GM12865 (cell line): ENCODE data around the gene SH3BP5L.

Source experiments
- DNase-seq: peaks from one replicate; pipeline ENCODE4 v3.0.0; 2010; ENCODE audit warnings: low read depth
- H3K4me3 ChIP-seq: 2 replicates; pipeline ENCODE4 v1.5.1; 2011; ENCODE audit warnings: mild to moderate bottlenecking, low read depth, low read length, control low read depth
- CTCF ChIP-seq: IDR thresholded peaks from 2 replicates; pipeline ENCODE4 v1.5.1; 2011; ENCODE audit warnings: low read length, control low read depth, low read depth, inconsistent platforms; ENCODE audit not compliant: insufficient read depth; ENCODE audit errors: missing control alignments

Gene SH3BP5L

GRCh38 chr1:248821641-248822040, 4.1 kb downstream of the SH3BP5L start:
- no peak overlapping the region for H3K4me3 ChIP-seq
- DNase-seq: no peak

GRCh38 chr1:248821101-248821500, 4.6 kb downstream of the SH3BP5L start:
- no peak for TF ChIP-seq CTCF
- H3K4me3 ChIP-seq: no peak overlapping the region
- no peak for DNase-seq

More at GRCh38 chr1:248821641-248822040, 4.1 kb downstream of the SH3BP5L start:
- no peak for TF ChIP-seq CTCF

DNA sequence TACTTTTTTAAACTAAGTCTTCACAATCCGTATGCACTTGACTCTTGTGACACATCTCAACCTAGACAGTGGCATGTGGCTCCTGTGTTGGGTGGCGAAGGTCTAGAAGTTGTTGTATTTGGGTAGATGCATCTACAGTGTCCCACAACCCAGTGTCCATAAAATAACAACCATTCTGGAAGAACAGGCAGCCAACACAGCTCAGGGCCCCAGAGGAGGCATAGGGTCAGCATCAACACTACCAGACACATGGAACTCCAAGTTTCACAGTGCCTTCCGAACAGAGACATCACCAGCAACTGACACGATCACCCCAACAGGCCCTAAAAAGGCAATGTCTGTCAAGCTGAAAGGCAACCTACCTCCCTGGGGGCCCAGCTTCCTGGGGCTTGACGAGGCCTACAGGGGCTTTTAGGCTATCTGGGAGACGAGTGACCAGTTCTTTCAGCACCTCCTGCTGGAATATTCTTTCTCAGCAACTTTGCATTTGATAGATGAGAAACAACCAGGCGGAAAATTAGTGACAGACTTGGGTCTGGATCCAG, 5.6 kb downstream of the SH3BP5L start:
- H3K4me3 ChIP-seq: no peak overlapping the region
- no peak for DNase-seq
- no peak for TF ChIP-seq CTCF

- no peak for TF ChIP-seq CTCF
- no peak overlapping the region for H3K4me3 ChIP-seq
- DNase-seq: no peak
Measured at GRCh38 chr1:248818505-248819374, 7.0 kb downstream of the SH3BP5L start.

DNA sequence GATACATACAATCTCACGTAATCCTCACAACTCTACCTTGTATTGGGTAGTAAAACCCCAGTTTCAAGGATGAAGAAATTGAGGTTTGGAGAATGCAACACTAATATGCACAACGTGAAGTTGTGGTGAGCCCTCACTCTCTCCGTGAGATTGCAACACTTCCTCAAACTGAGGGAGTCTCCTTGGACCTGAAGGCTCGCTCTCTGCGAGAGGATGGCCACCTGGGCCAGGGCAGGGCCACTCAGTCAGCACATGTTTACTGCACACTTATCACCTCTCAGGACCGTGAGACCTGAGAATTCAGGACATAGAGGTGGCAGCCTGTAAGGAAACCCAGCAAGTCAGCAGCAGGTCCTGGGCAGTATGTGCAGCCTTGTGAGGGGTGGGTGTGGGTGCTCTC, 8.7 kb downstream of the SH3BP5L start:
- no peak for TF ChIP-seq CTCF
- H3K4me3 ChIP-seq: no peak overlapping the region
- DNase-seq: no peak

DNA sequence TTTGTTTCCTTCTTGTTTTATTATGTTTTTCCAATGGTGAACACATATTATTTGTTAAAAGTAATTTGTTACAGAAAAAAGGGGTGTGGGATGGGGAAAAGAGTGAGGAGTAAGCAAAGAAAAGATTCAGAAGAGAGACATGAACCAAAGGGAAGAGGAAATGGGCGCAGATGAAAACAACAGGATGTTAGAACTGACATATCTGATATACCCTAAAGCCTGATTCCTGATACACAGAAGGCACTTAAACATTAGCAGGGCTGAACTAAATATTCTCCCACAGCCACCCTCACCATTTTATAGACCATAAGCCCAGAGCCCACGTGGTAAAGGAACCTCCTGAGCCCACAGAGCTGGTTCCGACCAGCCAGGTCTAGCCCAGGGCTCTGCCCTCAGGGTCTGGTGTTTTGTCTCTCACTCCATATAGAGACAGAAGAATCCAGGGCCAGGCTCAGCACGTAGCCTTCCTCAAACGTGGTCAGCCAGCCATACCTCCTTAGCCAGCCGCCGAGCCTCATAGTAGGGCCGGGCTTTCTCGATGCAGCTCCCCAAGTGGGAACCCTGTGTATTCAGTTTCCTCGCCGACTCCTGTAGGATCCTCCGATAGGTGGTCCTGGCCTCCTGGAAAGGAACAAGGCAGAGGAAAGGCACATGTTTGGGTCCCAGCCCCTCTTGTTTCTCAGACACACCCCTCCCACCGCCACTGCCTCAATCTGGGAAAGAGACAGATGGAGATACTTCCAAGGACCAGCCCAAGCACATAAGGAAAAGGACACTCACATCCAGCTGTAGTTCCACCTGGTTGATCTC, 9.5 kb downstream of the SH3BP5L start:
- DNase-seq: no peak
- TF ChIP-seq CTCF: no peak
- no peak overlapping the region for H3K4me3 ChIP-seq
